Caki2 (cell line): Measurements from ENCODE around the gene DDX10. TPM values are rescaled to one million over a fixed set of nuclear protein-coding genes. Genes with fewer than 3 reads are reported as not detected.

Experiments used
- DNase-seq: peaks from one replicate; pipeline ENCODE4 v3.0.0-alpha.2; 2015; ENCODE audit warnings: low read depth
- in situ Hi-C: cut with HindIII; loops from 2 replicates; pipeline ENCODE4 v1.10.0; 2016; ENCODE audit warnings: low sequenced_read_pairs, low pct_unique_long_range_greater_than_20kb, mixed read lengths
- total RNA-seq: library from RNA; depleted of rRNA; stranded (reverse); fragments of >200 nt; shearing (Covaris generic); gene quantifications from 2 replicates; pipeline ENCODE4 v1.2.3, GENCODE V29; 2014; ENCODE audit warnings: low replicate concordance

Gene DDX10
- total RNA-seq, 1 experiment from 2014 or later = 11.2 TPM

GRCh38 chr11:108873310-108873709 is 208.4 kb downstream of the DDX10 start:
- in situ Hi-C loops = no loop called here
- no peak for DNase-seq

DNA sequence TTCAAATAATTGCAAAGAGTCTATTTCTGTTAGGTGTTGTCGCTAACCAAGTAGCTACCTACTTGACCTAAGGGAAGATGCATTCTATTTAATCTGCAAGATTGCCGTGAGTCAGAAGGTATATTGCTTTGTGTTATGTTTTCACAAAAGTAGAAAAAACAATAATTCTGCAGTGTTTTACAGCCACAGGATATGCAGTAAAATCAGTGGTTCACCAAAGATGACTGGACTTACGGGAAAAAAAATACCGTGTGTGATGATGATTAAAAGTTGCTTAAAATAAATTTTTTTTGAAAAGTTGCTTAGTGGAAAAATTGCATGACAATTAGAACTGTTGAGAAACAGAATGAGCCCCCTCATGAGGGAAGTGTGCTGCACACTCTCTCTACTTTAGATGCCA is 209.1 kb downstream of the DDX10 start:
- in situ Hi-C loops = no loop called here
- DNase-seq = no peak

- no peak for DNase-seq
- in situ Hi-C loops = no loop called here
Observed at GRCh38 chr11:108875134-108875533, 210.3 kb downstream of the DDX10 start.

GRCh38 chr11:108877178-108877577 is 212.3 kb downstream of the DDX10 start:
- DNase-seq = no peak
- in situ Hi-C loops = no loop called here

DNA sequence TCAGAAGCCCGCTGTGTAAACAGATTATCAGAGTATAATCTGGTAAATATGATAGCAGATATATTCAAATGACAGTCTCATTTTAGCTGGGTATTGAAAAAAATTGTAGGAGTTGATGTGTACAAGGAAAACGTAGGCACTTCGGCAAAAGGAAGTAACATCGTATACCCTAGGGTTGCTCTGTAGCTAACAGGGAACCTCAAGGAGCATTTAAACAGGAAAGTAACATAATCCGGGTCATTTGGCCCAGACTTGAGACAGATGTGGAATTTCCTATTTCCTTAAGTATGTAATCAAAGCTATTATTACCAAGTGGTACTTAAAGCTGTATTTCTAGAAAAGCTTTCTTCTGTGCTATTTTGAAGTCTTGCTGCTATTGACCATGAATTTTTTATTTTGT is 215.6 kb downstream of the DDX10 start:
- DNase-seq = no peak
- in situ Hi-C loops = no loop called here

DNA sequence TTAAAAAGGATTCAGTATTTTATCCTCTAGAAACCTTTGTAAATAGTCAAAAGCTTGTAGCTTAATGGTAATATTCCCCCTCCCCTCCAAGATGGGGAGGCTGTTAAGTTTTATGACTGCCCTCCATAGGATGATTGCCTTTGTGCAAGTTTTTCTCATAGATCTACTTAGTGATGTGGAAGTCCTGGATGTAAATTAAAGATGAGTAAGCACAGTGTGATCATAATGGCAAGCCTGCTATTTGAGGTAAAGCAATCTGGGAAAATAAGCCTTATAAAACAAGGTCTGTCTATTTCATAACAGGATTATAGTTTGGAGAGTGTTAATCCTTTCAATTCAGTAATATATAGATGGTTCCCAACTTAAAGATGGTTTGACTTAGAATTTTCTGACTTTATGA is 216.3 kb downstream of the DDX10 start:
- in situ Hi-C loops = no loop called here
- DNase-seq = no peak

GRCh38 chr11:108882211-108882831 is 217.5 kb downstream of the DDX10 start:
- in situ Hi-C loops = no loop called here

GRCh38 chr11:108886005-108886659 is 221.3 kb downstream of the DDX10 start:
- in situ Hi-C loops = no loop called here
- DNase-seq = no peak

More at GRCh38 chr11:108882211-108882831, 217.5 kb downstream of the DDX10 start:
- DNase-seq = no peak

DNA sequence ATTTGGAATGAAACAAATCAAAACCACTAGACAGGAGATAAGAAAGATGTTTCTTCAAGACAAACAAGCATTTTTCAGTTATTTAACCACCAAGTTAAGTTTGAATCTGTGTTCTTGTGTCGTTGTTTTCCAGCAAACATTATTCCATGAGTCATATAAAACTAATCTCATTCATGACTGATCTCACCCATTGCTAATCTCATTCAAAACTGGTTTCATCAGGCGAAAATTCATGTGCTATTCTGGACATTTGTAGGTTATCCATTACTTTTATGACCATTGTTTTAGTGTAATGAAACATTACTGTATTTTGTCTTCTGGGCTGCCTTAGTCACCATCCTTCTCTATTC is 221.8 kb downstream of the DDX10 start:
- in situ Hi-C loops = no loop called here
- DNase-seq = no peak

DNA sequence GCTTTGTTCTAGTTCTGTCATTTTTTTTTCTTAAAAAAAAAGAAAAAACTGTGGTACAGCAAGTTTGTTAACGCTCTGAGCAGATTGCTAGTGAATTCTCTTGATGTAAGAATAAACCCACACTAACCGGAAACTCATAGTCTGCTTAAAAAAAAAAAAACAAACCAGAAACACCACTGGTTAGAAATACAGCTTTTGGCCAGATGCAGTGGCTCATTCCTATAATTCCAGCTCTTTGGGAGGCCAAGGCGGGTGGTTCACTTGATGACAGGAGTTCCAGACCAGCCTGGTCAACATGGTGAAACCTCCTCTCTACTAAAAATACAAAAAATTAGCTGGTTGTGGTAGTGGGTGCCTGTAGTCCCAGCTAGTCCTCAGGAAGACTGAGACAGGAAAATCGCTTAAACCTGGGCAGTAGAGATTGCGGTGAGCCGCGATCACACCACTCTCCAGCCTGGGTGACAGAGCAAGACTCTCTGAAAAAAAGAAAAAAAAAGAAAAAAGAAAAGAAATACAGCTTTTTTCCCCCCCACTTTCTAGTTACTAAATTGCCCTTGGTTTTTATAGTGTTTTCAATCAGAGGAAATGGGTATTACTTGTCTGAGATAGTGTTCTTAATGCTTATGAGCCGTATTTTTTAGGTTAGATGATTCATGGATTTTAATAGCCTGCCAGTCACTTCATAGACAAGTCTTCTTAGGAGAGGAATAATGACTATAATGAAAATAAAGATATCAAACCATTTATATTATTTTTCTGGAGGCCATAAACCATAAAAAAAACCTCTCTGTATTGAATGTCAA is 222.8 kb downstream of the DDX10 start:
- no peak for DNase-seq
- in situ Hi-C loops = no loop called here

DNA sequence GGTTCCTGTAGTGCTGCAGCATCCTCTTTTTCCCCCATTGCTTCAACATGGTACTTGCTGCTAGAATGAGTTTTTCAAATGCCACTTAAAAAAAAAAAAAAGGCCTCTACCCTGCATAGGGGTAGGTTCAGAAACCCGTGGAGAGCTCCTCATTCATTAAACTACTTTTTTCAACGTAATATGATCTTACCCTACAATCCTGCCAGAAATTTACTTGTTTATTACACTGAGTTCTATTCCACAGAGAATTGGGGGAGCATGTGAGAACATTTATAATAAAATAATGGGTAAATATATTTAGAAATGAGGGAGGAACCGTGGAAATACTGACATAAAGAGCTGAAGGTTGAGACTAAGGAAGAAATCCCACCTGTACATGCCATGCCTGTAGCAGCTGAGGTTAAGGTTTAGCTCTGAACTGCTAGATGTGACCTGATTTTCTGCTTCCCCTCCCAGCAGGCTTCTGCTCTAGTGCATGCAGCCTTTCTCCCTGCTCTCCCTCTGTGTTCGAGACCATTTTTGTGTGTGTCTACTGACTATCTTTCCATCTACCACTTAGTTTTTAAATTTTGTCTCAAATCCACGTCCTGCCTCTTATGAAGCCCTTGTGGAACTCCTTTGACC is 225.7 kb downstream of the DDX10 start:
- in situ Hi-C loops = no loop called here
- DNase-seq = no peak

- in situ Hi-C loops = no loop called here
- DNase-seq = no peak
Observed at GRCh38 chr11:108891143-108891542, 226.3 kb downstream of the DDX10 start.

DNA sequence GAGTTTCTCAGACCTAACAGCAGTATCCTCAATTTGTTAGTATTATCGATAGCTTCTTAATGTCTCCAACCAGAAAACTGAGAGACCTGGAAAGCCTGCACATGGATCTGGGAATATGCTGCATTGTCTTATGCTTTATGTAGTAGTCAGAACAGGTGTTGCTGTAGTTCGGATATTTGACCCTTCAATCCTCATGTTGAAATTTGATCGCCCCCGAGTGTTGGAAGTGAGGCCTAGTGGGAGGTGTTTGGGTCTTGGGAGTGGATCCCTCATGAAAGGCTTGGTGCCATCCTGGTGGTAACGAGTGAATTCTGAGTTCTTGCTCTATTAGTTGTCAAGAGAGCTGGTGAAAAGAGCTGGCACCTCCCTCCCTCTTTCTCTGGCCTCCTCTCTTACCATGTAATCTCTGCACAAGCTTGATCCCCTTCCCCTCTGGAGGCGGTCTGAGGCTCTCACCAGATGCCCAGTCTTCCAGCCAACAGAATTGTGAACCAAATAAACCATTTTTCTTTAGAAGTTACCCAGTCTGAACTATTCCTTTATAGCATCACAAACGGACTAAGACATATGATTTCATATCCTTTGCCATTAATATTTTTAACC is 227.1 kb downstream of the DDX10 start:
- in situ Hi-C loops = no loop called here

GRCh38 chr11:108895579-108896480 is 231.0 kb downstream of the DDX10 start:
- in situ Hi-C loops = no loop called here
- DNase-seq = no peak

More for the DNA sequence above, 227.1 kb downstream of the DDX10 start:
- no peak for DNase-seq

- no peak for DNase-seq
- in situ Hi-C loops = no loop called here
Observed at GRCh38 chr11:108897071-108897481, 232.2 kb downstream of the DDX10 start.

DNA sequence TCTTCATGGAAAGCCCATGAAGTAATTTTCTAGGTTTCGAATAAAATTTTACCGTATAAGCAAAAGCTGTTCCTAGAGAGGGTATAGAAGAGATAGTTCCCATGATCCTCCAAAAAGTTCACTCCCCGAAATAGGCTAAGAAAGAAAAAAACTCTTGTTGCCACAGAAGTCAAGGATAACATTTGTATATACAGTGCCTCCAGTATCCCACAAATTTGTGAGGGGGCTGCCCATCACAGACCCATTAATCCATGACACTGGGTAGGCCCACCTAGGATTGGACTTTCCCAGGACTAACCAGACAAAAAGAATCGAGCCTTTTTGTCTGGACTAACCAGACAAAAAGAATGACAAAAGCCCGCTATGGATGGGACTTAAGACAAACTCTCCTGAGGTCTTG is 233.0 kb downstream of the DDX10 start:
- no peak for DNase-seq
- in situ Hi-C loops = no loop called here

DNA sequence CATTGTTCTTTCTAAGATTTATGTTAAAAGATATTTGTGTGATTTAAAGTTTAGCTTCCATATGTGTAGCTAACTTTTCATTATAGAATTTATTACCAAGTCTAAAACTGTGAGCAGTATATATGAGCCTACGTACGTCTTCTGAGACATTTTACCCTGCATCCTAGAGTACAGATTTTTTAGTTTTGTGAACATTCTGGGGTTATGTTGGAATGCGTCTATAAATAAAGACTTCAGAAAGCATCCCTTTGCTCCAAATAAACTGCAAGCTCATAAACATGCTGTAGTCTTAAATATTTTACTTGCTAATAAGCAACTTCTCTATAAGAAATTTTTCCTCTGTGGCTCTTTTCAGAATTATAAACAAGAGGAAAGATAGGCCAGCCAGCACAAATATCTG is 236.5 kb downstream of the DDX10 start:
- in situ Hi-C loops = no loop called here
- DNase-seq = no peak

GRCh38 chr11:108902027-108902469 is 237.2 kb downstream of the DDX10 start:
- peak; percentile 23 for DNase-seq
- in situ Hi-C loops = no loop called here
